BE2C (cell line): ENCODE results near the gene KLHL1.

Source experiments
- DNase-seq: peaks from one replicate; pipeline ENCODE4 v3.0.0-alpha.2; 2020
- H3K27me3 ChIP-seq: fragments of 250-450 bp; sonication (Bioruptor Pico); 2 replicates; pipeline ENCODE4 v1.5.1; 2020; ENCODE audit warnings: mild to moderate bottlenecking
- H3K36me3 ChIP-seq: fragments of 250-450 bp; sonication (Bioruptor Pico); 2 replicates; pipeline ENCODE4 v1.5.1; 2020; ENCODE audit warnings: mild to moderate bottlenecking
- H3K4me1 ChIP-seq: fragments of 250-450 bp; sonication (Bioruptor Pico); 2 replicates; pipeline ENCODE4 v1.5.1; 2020
- H3K4me3 ChIP-seq: 2 replicates; pipeline ENCODE4 v1.5.1; 2011; ENCODE audit warnings: low read depth, low read length
- H3K9me3 ChIP-seq: fragments of 250-450 bp; sonication (Bioruptor Pico); 2 replicates; pipeline ENCODE4 v1.5.1; 2020
- CTCF ChIP-seq: IDR thresholded peaks from 2 replicates; pipeline ENCODE4 v1.5.1; 2012; ENCODE audit warnings: mild to moderate bottlenecking, low read depth, low read length

The KLHL1 gene

GRCh38 chr13:69904784-69905183, 203.5 kb downstream of the KLHL1 start:
- H3K9me3 ChIP-seq, result no peaks in the 10 kb centered on the region
- TF ChIP-seq CTCF, result no peak
- H3K27me3 ChIP-seq, result no peaks in the 10 kb centered on the region
- H3K4me1 ChIP-seq, result no peaks in the 10 kb centered on the region
- H3K4me3 ChIP-seq, result no peak overlapping the region
- H3K36me3 ChIP-seq, result no peaks in the 10 kb centered on the region
- no peak for DNase-seq

GRCh38 chr13:69903081-69903480, 205.2 kb downstream of the KLHL1 start:
- no peaks in the 10 kb centered on the region for H3K9me3 ChIP-seq
- no peaks in the 10 kb centered on the region for H3K4me1 ChIP-seq
- no peak for DNase-seq
- no peaks in the 10 kb centered on the region for H3K27me3 ChIP-seq
- no peak for TF ChIP-seq CTCF
- H3K36me3 ChIP-seq, result no peaks in the 10 kb centered on the region
- no peak overlapping the region for H3K4me3 ChIP-seq

GRCh38 chr13:69882451-69882850, 225.8 kb downstream of the KLHL1 start:
- Histone ChIP-seq H3K27me3 (no peaks in the 10 kb centered on the region), H3K4me1 (no peaks in the 10 kb centered on the region; the same call in 1 of the 2 replicates), H3K4me3 (no peak overlapping the region), H3K36me3 (no peaks in the 10 kb centered on the region), H3K9me3 (no peaks in the 10 kb centered on the region)
- no peak for TF ChIP-seq CTCF
- no peak for DNase-seq

- Histone ChIP-seq H3K36me3 (no peaks in the 10 kb centered on the region), H3K9me3 (no peaks in the 10 kb centered on the region), H3K4me1 (no peaks in the 10 kb centered on the region; the same call in 1 of the 2 replicates), H3K4me3 (no peak overlapping the region), H3K27me3 (no peaks in the 10 kb centered on the region)
- no peak for DNase-seq
- TF ChIP-seq CTCF, result no peak
These were observed 228.3 kb downstream of the KLHL1 start for GRCh38 chr13:69879936-69880335.

GRCh38 chr13:69872321-69873047, 235.8 kb downstream of the KLHL1 start:
- Histone ChIP-seq H3K9me3 (no peaks in the 10 kb centered on the region), H3K4me3 (no peak overlapping the region), H3K4me1 (peaks cover 7% of the 10 kb centered on the region), H3K27me3 (no peaks in the 10 kb centered on the region), H3K36me3 (no peaks in the 10 kb centered on the region)
- no peak for TF ChIP-seq CTCF
- DNase-seq, result no peak

GRCh38 chr13:69866555-69866954, 241.7 kb downstream of the KLHL1 start:
- Histone ChIP-seq H3K4me3 (no peak overlapping the region), H3K9me3 (no peaks in the 10 kb centered on the region), H3K27me3 (no peaks in the 10 kb centered on the region), H3K4me1 (no peaks in the 10 kb centered on the region), H3K36me3 (no peaks in the 10 kb centered on the region)
- TF ChIP-seq CTCF, result no peak
- no peak for DNase-seq
